HG03196 (cell line): Measurements from ENCODE around the gene LTB4R.
A peak's percentile ranks its signal among the peaks of the same experiment; 100 is the strongest.

Experiments
- ATAC-seq: cut with Tn5 transposase; IDR thresholded peaks from one replicate; pipeline ENCODE4 v1.9.1; 2021; ENCODE audit not compliant: unreplicated experiment

LTB4R gene

DNA sequence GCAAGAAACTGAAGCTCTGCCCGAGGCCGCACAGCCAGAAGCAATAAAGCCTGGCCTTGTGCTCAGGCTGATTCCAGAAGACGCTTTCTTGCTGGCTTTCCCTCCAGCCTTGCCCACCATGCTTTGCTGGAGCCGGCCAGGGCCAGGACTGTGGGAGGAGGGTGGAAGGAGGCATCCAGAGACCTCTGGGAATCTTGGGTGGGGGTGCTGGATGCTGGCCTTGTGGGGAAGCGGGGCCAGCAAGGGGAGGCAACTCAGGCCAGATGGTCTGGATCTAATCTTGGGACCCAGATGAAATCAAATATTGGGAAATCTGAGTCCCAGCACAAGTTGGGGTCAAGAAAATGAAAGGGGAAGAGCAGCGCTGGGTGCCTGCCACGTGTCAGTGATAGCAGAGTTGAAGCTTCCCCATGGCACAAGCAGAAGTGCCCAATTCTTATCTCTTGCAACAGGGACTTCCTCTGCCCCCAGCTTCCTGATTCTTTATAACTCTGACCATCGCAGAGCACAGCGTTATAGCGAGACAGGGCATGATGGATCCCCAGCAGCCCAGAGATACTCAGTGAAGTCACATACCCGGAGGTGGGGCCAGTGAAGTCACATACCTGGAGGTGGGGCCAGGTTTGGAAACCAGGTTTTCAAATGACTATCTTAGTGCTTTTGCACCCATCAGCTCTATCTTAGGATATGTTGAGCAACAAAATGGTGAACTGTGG lies 33.5 kb upstream of the LTB4R start:
- ATAC-seq: no peak

- no peak for ATAC-seq
Measured at GRCh38 chr14:24278424-24278823, 32.9 kb upstream of the LTB4R start.

- ATAC-seq: peak; percentile 56
Measured at GRCh38 chr14:24279301-24280186, 31.8 kb upstream of the LTB4R start.

DNA sequence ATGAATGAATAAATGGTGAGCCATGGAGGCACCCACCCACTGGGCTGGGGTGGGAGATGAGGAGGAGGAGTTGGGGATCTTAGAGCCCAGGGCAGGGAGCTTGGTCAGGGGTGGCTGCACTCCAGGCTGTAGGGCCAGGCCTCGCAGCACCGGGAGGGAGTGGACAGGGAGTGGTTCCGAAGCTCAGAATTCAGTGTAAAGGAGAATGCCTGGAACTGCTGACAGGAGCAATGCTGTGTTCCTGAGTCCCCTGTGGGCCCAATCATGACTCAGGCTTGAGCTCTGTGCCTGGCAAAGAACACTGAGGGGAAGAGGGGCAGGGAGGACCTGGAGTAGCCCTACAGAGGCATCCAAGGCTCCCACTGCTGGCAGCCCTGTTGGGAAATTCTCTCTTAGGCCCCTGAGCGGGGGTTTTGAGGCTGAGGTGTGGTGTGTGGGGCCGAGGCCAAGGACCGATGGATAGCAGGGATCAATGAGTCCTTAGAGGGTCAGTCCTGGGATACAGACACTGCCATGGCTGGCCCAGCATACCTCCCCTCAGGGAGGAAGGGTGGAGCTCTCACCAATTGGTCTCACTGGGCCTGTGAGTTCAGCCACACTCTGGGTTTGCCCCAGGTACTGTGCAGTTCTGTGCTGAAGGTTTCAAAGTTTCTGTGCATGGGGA lies 30.4 kb upstream of the LTB4R start:
- ATAC-seq: no peak

- no peak for ATAC-seq
Measured at GRCh38 chr14:24281636-24282035, 29.7 kb upstream of the LTB4R start.

DNA sequence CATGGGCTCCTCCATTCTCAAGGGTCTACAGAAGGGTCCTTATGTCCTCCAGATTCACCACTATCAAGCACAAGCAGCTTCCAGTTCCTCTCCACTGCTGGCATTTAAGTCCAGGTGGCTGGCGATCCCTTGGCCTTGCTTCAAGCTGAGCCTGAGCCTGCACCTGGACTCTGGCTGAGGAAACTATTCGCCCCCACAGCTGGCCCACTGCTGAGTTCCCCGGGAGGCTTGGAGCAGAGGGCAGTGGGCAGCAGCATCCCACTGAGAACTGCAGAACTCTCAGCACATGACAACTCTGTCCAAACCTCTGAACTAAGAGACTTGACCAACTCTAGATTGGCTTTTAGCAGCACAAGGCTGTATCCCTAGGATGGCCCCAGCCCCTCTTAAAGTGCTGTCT lies 28.6 kb upstream of the LTB4R start:
- ATAC-seq: no peak

- no peak for ATAC-seq
Measured at GRCh38 chr14:24283796-24284460, 27.4 kb upstream of the LTB4R start.

- ATAC-seq: no peak
Measured at GRCh38 chr14:24284501-24285035, 26.7 kb upstream of the LTB4R start.

- ATAC-seq: no peak
Measured at GRCh38 chr14:24285351-24285750, 26.0 kb upstream of the LTB4R start.

DNA sequence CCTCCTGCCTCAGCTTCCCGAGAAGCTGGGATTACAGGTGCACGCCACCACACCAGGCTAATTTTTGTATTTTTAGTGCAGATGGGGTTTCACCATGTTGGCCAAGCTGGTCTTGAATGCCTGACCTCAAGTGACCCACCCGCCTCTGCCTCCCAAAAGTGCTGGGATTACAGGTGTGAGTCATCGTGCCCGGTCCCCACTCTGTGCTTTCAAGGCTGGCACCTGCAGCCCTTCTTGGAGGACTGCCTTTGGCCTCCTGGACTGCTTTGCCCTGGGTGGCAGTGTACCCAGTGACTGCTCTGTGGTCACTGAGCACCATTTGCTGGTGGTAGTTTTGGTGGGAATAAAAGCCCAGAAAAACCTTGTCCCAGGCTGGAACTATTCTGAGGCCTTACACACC lies 24.3 kb upstream of the LTB4R start:
- ATAC-seq: no peak

- peak; percentile 87 for ATAC-seq
Measured at GRCh38 chr14:24289649-24290280, 21.5 kb upstream of the LTB4R start.

- no peak for ATAC-seq
Measured at GRCh38 chr14:24290746-24291145, 20.6 kb upstream of the LTB4R start.

GRCh38 chr14:24291446-24292117 lies 19.7 kb upstream of the LTB4R start:
- no peak for ATAC-seq

- ATAC-seq: no peak
Measured at GRCh38 chr14:24292118-24292807, 19.0 kb upstream of the LTB4R start.

GRCh38 chr14:24293525-24293924 lies 17.8 kb upstream of the LTB4R start:
- no peak for ATAC-seq

- ATAC-seq: peak; percentile 43
Measured at GRCh38 chr14:24296341-24297157, 14.8 kb upstream of the LTB4R start.

DNA sequence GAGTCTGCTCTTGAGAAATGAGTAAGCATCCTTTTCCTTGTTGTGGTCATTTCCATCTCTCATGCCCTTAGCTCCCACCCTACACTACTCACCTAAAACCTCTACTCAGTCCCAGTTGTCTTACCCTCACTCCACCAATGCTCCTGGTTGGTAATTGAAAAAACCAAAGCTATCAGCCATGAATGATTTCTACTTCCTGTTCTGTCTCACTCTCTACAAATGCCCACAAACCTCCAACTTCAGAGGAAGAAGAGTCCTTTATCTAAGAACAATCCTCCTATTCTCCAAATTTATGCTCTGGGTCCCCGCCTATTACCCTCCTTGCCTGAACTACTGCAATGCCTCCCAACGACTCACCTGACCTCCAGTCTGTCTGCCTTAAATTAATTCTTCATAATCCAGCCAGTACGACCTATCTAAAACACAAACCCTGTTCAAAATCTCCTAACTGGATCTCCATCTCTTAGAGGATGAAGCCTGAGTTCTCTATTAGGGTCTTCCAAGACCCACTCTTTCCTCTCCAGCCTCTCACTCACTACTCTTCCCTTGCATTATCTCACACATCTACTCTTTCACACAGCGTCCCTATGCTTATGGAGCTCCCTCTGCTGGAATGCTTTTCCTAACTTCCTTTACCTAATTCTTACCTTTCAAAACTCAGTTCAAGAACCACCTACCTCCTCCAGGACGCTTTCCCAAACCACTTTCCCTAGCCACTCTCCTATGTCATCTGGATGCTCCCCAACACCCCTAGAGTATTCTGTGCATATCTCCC lies 13.9 kb upstream of the LTB4R start:
- ATAC-seq: peak; percentile 11

- no peak for ATAC-seq
Measured at GRCh38 chr14:24298892-24299254, 12.4 kb upstream of the LTB4R start.
